ENCODE results near the gene TANC1.

DNA sequence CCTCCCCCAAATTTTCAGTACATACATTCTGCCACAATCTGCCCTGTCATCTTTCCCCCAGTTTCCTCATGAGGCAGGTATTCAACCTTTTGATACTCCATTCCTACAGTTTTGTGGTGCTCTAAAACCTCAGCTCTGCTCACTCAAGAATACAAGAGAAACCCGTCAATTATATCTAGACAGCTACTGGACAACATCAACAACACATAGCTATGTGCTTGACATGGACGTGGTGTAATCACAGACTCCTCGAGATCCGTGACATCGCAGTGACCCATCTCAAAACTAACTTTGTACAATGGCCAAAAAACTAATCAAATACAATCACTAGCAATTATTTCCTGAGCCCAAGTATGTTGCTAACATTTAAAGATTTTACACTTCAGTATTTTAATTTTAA lies 294.5 kb downstream of the TANC1 start:
- no peak for TF ChIP-seq POLR2AphosphoS5 (IDR thresholded peaks at IDR 0.05)
- TF ChIP-seq, protein P1, sequence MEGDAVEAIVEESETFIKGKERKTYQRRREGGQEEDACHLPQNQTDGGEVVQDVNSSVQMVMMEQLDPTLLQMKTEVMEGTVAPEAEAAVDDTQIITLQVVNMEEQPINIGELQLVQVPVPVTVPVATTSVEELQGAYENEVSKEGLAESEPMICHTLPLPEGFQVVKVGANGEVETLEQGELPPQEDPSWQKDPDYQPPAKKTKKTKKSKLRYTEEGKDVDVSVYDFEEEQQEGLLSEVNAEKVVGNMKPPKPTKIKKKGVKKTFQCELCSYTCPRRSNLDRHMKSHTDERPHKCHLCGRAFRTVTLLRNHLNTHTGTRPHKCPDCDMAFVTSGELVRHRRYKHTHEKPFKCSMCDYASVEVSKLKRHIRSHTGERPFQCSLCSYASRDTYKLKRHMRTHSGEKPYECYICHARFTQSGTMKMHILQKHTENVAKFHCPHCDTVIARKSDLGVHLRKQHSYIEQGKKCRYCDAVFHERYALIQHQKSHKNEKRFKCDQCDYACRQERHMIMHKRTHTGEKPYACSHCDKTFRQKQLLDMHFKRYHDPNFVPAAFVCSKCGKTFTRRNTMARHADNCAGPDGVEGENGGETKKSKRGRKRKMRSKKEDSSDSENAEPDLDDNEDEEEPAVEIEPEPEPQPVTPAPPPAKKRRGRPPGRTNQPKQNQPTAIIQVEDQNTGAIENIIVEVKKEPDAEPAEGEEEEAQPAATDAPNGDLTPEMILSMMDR (IDR thresholded peaks at IDR 0.05): no peak

All from sigmoid colon (tissue), 4 donors.